NCI-H1105 treated with DMSO at 0.1 percent for 48 hours (cell line): Measurements from ENCODE around the gene NNT.
"Not testable (repeated sequence)": the region's sequence is repeated elsewhere in the genome, so short reads cannot be mapped to it uniquely, and the experiment has no call there.

Source experiments
- DNase-seq: peaks from one replicate; lab custom pipeline; 2025; lab: John Stamatoyannopoulos, UW

The NNT gene

DNA sequence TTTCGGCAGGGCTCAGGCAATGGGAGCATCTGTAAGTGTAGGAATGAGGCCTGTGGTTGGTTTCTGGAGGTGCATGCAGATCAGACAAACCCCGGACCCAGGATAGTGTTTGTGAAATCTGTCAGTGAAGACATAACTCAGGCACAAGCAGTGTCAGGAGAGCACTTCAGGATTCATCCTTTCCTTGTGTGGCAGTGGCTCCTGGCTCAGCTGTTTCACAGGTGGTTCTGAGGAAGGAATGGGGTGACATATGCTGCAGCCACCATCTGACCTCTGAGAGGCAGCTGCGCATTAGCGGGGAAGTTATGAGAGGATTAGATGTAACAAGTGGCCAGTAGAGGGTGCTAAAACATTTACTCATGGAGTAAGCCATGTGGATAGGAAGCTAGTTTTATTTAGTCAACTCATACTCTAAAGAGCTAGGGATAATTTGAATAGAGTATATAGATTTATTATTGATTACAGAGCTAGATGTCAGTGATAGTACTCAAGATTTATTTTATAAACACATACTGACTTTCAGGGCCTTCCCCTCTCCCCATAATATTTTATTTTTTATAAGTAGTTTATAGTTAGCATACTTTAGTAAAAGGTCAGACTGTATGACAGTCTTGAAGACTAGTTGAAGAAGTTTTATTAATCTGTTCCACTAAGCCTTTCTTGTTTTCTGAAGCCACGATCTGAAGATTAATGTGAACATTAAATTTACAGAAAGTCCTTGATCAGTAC, 28.4 kb downstream of the NNT start:
- DNase-seq = peak; percentile 80

DNA sequence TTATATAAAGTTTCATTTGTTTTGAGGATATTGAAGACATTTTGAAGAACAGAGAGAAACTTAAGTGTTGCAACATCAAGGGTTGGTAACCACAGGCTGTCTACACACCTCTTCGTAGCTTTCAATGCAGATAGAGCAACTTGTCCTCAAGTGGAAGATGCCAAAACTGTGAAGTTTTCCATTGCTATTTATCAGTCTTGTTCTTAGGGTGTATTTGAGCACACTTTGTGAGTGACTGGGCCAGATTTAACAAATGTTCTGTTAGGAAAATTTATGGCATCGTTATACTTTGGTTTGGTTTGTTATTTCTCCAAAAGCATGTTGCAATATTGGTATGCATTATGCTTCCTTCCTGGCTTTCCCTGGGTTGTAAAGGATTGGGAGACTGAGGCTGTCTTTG, 31.6 kb downstream of the NNT start:
- no peak for DNase-seq

- no peak for DNase-seq
Observed at GRCh38 chr5:43635374-43635773, 32.4 kb downstream of the NNT start.

GRCh38 chr5:43636076-43636475, 33.1 kb downstream of the NNT start:
- no peak for DNase-seq

- no peak for DNase-seq
Observed at GRCh38 chr5:43637416-43637815, 34.4 kb downstream of the NNT start.

DNA sequence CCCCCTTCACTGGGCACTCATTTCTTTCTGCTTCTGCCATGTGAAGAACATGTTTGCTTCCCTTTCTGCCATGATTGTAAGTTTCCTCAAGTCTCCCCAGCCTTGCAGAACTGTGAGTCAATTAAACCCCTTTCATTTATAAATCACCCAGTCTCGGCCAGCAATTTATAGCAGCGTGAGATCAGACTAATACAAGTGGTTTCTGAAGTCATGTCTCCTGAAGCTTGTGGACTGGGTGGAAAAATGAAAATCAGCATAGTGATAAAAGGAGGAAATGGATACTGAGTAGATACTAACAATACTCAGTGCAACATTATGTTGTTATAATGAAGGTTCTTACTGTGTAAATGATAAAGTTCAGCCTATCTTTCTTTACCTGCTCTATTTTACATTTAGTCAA, 35.1 kb downstream of the NNT start:
- no peak for DNase-seq

GRCh38 chr5:43638546-43638945, 35.6 kb downstream of the NNT start:
- DNase-seq = no peak

- DNase-seq = no peak
Observed at GRCh38 chr5:43639566-43639965, 36.6 kb downstream of the NNT start.

DNA sequence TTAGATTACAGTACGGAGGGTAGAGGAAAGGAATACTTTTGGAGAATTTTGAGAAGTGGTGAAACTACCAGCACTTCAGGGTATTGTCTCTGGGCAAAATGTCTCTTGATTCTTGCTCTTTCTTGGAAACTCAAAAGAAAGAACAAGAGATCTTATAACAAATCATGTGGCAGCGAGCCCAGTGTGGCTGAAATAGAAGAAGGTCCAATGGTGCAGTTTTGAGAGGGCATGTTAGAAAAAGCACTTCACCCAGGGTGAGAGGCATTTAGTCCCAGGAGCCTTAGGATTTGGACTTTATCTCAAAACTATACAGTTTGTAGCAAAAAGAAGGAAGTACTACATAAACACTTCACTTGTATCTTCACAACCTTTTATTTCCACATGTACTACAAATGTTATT, 39.4 kb downstream of the NNT start:
- DNase-seq = no peak

DNA sequence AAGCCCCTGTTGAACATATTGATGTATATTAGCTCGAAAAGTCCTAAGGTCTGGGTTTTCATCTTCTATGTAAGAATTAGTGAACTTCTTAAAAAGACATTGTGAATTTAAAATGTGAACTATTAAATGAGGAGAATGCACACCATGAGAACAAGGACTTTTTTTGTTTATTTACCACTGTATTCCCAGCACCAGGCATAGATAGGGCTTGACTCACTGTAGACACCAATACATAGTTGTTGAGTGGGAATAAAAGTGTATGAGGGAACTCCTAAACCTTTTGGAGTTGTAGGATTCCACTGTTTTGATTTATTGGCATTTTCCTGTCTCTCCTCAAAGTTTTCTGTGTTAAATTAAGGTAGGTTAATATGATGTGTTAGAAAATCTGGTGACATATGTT, 40.3 kb downstream of the NNT start:
- DNase-seq = no peak

GRCh38 chr5:43643750-43644149, 40.8 kb downstream of the NNT start:
- DNase-seq = no peak

DNA sequence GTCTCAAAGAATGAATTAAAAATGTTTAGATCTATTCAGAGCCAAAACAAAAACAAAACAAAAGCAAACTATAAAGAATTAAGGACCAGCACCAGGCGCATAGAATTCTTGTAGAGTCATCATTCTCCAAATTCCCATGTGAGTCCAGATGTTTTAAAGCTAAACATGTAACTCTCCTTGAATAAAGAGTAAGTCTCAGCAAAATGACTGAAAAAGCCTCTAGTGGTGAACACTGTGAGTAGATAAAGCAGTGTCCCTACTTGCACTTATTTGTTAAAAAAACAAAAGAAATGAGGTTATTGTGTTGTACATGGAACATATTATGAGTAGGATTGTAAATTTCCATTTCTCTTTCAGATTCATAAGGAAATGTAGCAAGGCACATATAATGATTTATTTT, 44.0 kb downstream of the NNT start:
- DNase-seq = no peak

- DNase-seq = no peak
Observed at GRCh38 chr5:43647789-43648188, 44.8 kb downstream of the NNT start.

DNA sequence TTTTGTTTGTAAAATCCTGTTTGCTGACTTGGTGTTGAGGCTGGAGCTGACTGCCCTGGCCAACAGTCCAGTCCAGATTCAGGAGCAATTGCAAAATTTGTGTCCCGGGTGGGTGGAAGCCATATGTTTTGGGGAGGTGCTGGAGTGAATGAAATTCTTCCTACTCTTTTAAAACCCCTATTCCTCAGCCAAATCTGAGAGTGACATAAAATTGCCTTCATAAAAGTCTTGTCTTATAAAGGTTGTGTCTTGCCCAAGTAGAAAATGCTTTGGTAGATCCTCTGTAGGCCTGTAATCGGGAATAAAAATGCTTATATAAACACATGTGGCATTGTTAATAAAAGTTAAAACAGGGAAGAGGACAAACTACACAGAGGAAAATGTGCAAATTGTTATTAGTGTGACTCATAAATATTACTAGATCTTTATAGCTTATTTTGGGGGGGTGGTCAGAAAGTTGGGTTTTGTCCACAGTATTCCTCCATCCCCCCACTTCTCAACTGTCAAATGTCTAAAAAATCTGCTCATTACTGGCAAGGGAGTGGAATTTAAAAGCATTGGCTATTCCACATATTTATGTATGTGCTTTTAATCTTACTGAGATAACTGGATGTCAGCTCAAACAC, 45.6 kb downstream of the NNT start:
- no peak for DNase-seq

DNA sequence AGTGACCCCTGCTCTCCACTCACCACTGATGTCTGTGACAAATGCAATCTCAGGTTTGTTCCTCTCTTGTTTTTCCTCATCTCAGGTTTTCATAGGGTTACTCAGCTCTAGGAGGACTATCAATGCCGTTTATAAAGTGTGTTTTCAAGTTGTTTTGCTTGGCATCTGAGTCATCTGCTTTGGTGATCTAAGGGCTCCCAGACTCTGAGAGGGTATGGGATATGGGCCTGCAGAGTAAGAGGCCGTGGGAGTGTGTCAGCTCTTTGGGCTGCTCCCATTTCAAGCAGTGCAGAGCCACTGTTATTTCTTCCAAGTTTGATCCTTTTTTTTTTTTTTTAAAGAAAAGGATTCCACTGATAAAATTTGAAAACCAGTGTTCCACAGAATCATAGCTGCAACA, 46.3 kb downstream of the NNT start:
- DNase-seq = no peak

GRCh38 chr5:43652537-43653302, 49.7 kb downstream of the NNT start:
- no peak for DNase-seq

DNA sequence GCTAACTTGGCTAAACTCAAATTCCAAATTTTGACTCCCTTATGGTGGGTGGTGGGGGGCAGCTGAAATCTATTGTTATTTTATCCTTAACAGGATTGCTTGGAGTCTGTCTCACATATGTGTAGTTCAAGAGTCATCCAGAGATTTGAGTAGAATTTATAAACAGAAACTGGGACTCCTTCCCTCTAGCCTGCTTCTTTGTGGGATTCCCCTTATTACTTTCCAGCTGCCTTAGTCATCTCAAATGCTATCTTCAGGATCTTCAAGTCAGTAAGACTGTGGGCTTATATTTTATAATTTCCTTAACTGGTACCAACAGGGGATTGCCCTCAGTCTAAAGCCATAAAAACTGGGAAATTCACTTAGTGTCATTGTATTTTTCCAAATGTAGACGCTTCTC, 55.5 kb downstream of the NNT start:
- DNase-seq = no peak

DNA sequence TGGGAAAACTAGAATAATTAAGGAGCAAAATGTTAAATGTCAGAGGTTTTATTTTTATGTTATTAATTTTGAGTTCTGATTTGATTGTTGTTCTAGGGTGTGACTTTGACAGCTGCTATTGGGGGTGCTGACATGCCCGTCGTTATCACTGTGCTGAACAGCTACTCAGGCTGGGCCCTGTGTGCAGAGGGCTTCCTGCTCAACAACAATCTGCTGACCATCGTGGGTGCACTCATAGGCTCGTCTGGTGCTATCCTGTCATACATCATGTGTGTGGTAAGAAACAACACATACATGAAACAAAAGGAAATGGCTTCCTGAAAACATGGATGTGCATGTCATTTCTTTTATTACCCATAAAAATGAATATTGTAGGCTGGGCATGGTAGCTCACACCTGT, 56.1 kb downstream of the NNT start:
- no peak for DNase-seq

DNA sequence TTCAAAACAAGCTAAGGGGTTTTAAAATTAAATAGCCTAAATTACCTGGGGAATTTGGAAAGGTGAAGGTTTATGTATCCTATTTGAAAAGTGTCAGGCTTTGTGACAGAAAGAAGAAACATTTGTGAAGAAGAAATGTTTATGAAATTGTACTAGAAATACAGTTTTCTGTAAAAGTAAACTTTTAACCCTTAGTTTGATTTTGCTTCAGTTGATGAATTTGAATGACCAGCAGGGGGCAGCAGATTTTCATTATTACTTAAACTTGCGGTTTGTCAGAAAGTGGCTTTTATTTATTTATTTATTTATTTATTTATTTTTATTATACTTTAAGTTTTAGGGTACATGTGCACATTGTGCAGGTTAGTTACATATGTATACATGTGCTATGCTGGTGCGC, 58.1 kb downstream of the NNT start:
- DNase-seq = no peak

DNA sequence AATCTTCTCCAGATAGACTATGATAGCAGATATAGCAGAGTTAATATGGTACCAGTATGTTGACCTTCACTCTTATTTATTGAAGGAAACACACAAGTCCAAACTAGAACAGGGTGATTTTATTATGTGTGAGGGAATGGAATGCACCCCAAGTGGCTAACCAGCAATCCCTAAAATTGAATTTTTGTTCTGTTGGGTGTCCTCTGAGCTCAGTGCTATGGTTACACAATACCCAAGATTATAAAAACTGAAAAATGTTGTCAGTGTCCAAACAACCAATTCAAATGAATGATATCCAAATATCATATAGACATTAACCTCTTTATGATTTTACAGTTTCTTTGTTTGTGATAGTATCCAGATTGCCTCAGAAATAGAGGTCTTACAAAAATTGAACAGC, 60.9 kb downstream of the NNT start:
- no peak for DNase-seq

GRCh38 chr5:43664501-43665040, 61.6 kb downstream of the NNT start:
- DNase-seq = no peak

DNA sequence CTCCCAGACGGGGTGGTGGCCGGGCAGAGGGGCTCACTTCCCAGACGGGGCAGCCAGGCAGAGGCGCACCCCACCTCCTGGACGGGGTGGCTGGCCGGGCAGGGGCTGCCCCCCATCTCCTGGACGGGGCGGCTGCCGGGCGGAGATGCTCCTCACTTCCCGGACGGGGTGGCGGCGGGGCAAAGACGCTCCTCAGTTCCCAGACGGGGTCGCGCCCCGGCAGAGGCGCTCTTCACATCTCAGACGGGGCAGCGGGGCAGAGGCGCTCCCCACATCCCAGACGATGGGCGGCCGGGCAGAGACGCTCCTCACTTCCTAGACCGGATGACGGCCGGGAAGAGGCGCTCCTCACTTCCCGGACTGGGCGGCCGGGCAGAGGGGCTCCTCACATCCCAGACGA, 62.8 kb downstream of the NNT start:
- DNase-seq = not testable (repeated sequence)

DNA sequence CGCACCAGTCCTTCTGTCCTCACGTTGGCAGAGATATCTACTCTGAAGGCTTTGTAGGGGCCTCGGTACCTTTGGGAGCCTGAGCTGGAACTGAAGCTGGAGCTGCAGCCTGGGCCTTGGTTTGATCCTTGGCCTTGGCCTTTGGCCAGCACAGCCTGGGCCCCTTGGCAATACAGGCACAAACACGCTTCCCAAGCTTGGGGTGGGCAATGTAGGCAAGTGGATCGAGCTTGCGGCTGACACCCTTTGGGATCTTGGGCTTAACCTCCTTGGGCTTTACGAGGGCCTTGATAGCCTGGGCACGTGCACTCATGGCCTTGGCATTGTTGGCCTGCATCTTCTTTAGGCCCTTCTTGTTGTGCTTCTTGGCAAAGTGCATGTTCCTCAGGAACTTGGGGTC, 63.7 kb downstream of the NNT start:
- not testable (repeated sequence) for DNase-seq
